HG02571 (cell line): Measurements from ENCODE around the gene SLC28A3.

Source experiments
- ATAC-seq: cut with Tn5 transposase; IDR thresholded peaks from one replicate; pipeline ENCODE4 v1.9.1; 2021; ENCODE audit warnings: mild to moderate bottlenecking, moderate library complexity; ENCODE audit not compliant: unreplicated experiment

The SLC28A3 gene

GRCh38 chr9:84251921-84252320 is 88.6 kb downstream of the SLC28A3 start:
- no peak for ATAC-seq

GRCh38 chr9:84241817-84242373 is 98.7 kb downstream of the SLC28A3 start:
- ATAC-seq: no peak

GRCh38 chr9:84239343-84239742 is 101.2 kb downstream of the SLC28A3 start:
- ATAC-seq: no peak

- no peak for ATAC-seq
Measured at GRCh38 chr9:84238652-84239051, 101.9 kb downstream of the SLC28A3 start.

GRCh38 chr9:84235511-84235910 is 105.0 kb downstream of the SLC28A3 start:
- ATAC-seq: no peak

GRCh38 chr9:84230355-84231145 is 110.0 kb downstream of the SLC28A3 start:
- no peak for ATAC-seq

GRCh38 chr9:84229191-84229590 is 111.4 kb downstream of the SLC28A3 start:
- no peak for ATAC-seq

GRCh38 chr9:84228130-84228720 is 112.3 kb downstream of the SLC28A3 start:
- no peak for ATAC-seq

- ATAC-seq: no peak
Measured at GRCh38 chr9:84226126-84226525, 114.4 kb downstream of the SLC28A3 start.
